ENCODE data around the gene KIRREL3. TPM values are rescaled to one million over a fixed set of nuclear protein-coding genes. Genes with fewer than 3 reads are reported as not detected.

The KIRREL3 gene
- total and polyA plus RNA-seq, 2 donors (not counting 3 experiments of a cell fraction or from before 2014, with no cell fraction given) = not detected

- POLR2A ChIA-PET = no interaction called here
- no peaks in the 10 kb centered on the region for H3K4me1 ChIP-seq (ENCODE audit: control insufficient read depth, extremely low read depth, insufficient read depth, low read length)
- CTCF ChIA-PET = no interaction called here
Observed at GRCh38 chr11:126748793-126749192, 251.8 kb downstream of the KIRREL3 start.

More at GRCh38 chr11:126748793-126749192, 251.8 kb downstream of the KIRREL3 start:
- H3K9me3 ChIP-seq (replicated peaks; ENCODE audit: control insufficient read depth, insufficient read depth, low read length) = no peaks in the 10 kb centered on the region
- H3K4me3 ChIP-seq (replicated peaks in 1 of 3; ENCODE audit: insufficient read depth in 1 of 3, low read depth in 1 of 3, low read length in 3 of 3) = no peak overlapping the region
- H4K20me1 ChIP-seq (replicated peaks; ENCODE audit: control insufficient read depth, extremely low read depth, insufficient read depth, low read length) = no peaks in the 10 kb centered on the region
- H3K9me1 ChIP-seq (replicated peaks; ENCODE audit: control insufficient read depth, extremely low read depth, insufficient read depth, low read length) = no peaks in the 10 kb centered on the region
- H3K36me3 ChIP-seq (ENCODE audit: control insufficient read depth in 2 of 2, extremely low read depth in 1 of 2, insufficient read depth in 2 of 2, low read length in 2 of 2) = no peaks in the 10 kb centered on the region
- intact Hi-C loops (cut with micrococcal nuclease) = no loop called here
- no TSS peak for BruUV-seq (replicated peaks)
- H3K4me2 ChIP-seq (ENCODE audit: insufficient read depth, low read length) = no peak overlapping the region
- FAIRE-seq = no peak
- no peak overlapping the region for H3K27ac ChIP-seq (ENCODE audit: insufficient read depth, low read depth, low read length)
- DNase-seq (ENCODE audit: low read depth, low spot score) = no peak
- TF ChIP-seq POLR2A (IDR thresholded peaks at IDR 0.05; ENCODE audit: low read depth, low read length) (no peak), EZH2 (IDR thresholded peaks at IDR 0.05; ENCODE audit: borderline replicate concordance, low read depth, low read length, severe bottlenecking) (no peak), CTCF (IDR thresholded peaks at IDR 0.05; ENCODE audit: extremely low read depth in 1 of 2, insufficient read depth in 1 of 2, low read depth in 1 of 2, low read length in 2 of 2) (no peak), MAX (IDR thresholded peaks at IDR 0.05; ENCODE audit: insufficient read depth, insufficient read length) (no peak), MYC (IDR thresholded peaks at IDR 0.05; ENCODE audit: low read depth, low read length) (no peak), FOS (IDR thresholded peaks at IDR 0.05; ENCODE audit: borderline replicate concordance, insufficient read depth, low read length) (no peak), GATA2 (IDR thresholded peaks at IDR 0.05; ENCODE audit: insufficient read depth, insufficient read length, low read depth, low read length) (no peak), JUN (IDR thresholded peaks at IDR 0.05; ENCODE audit: borderline replicate concordance, insufficient read depth, insufficient read length, low read depth) (no peak), POLR2AphosphoS5 (IDR thresholded peaks at IDR 0.05; ENCODE audit: insufficient read depth, low read depth, low read length) (no peak)
- no peak overlapping the region for H3K9ac ChIP-seq (replicated peaks; ENCODE audit: extremely low read depth, insufficient read depth, low read length)
- no peak overlapping the region for H2AFZ ChIP-seq (ENCODE audit: low read depth, low read length)
- H3K79me2 ChIP-seq (ENCODE audit: control insufficient read depth, insufficient read depth, low read length) = no peaks in the 10 kb centered on the region
- H3K27me3 ChIP-seq (ENCODE audit: control insufficient read depth in 2 of 2, insufficient read depth in 2 of 2, low read length in 2 of 2) = no peaks in the 10 kb centered on the region
- dilution Hi-C loops (cut with MboI; ENCODE audit: extremely low pct_ligation_motif_present, low sequenced_read_pairs) = no loop called here

All from endothelial cell of umbilical vein (primary cell).